Measurements from ENCODE around the gene EHMT1. TPM values are rescaled to one million over a fixed set of nuclear protein-coding genes. Genes with fewer than 3 reads are reported as not detected.

EHMT1 gene
- total and polyA plus RNA-seq, 2 of the 13 experiments (the other 11 are each of a cell fraction or from before 2014, with no cell fraction given) = 23.0 to 27.1 TPM

GRCh38 chr9:137777761-137778160 is 159.0 kb downstream of the EHMT1 start:
- H3K27me3 ChIP-seq (ENCODE audit: control insufficient read depth in 1 of 2, insufficient read depth in 2 of 2, low read length in 2 of 2) = no peaks in the 10 kb centered on the region
- 97% methylated on average over 20 of the region's 20 CpGs for WGBS (ENCODE audit: low lambda C conversion rate)
- H3K9ac ChIP-seq (ENCODE audit: insufficient read depth, low read depth, low read length) = no peak overlapping the region
- H3K36me3 ChIP-seq (replicated peaks in 1 of 2; ENCODE audit: control insufficient read depth in 1 of 2, insufficient read depth in 2 of 2, low read length in 2 of 2) = peaks cover 38 to 62% of the 10 kb centered on the region in 2 experiments; a peak in 4 of 5 replicates
- FAIRE-seq = no peak
- H3K4me1 ChIP-seq (ENCODE audit: insufficient read depth, low read length) = no peaks in the 10 kb centered on the region
- no peak overlapping the region for H3K4me3 ChIP-seq (replicated peaks in 1 of 3; ENCODE audit: insufficient read depth in 1 of 3, low read depth in 2 of 3, low read length in 3 of 3)
- no peak overlapping the region for H3K4me2 ChIP-seq (ENCODE audit: low read depth, low read length)
- no peak overlapping the region for H2AFZ ChIP-seq (ENCODE audit: low read length)
- no peaks in the 10 kb centered on the region for H4K20me1 ChIP-seq (ENCODE audit: insufficient read depth, low read length)
- H3K9me3 ChIP-seq (ENCODE audit: low read length) = no peaks in the 10 kb centered on the region
- ChIA-PET POLR2A (no interaction called here), CTCF (ENCODE audit: low intra/inter-chr PET ratio, low total read pairs) (no interaction called here)
- intact Hi-C loops (cut with micrococcal nuclease; ENCODE audit: unreplicated experiment) (no loop called here), in situ Hi-C loops (cut with HindIII; ENCODE audit: extremely low pct_ligation_motif_present, low pct_unique_long_range_greater_than_20kb) (no loop called here)
- no peak for ATAC-seq
- DNase-seq (ENCODE audit: low spot score) = no peak
- H3K79me2 ChIP-seq (ENCODE audit: insufficient read depth, low read length) = no peaks in the 10 kb centered on the region
- no peak for TF ChIP-seq ZNF33B (CRISPR knock-in tag; IDR thresholded peaks at IDR 0.05)
- TF ChIP-seq ZNF768 (CRISPR knock-in tag; IDR thresholded peaks at IDR 0.05) = no peak
- no peak for TF ChIP-seq ZNF792 (CRISPR knock-in tag; IDR thresholded peaks at IDR 0.05)
- TF ChIP-seq ZNF670 (CRISPR knock-in tag; IDR thresholded peaks at IDR 0.05; ENCODE audit: borderline replicate concordance) = no peak
- no peak for TF ChIP-seq TCF12 (IDR thresholded peaks at IDR 0.05)
- no peak for TF ChIP-seq TCF12 (CRISPR knock-in tag; IDR thresholded peaks at IDR 0.05)
- TF ChIP-seq ZNF552 (CRISPR knock-in tag; IDR thresholded peaks at IDR 0.05; ENCODE audit: borderline replicate concordance) = no peak
- TF ChIP-seq, protein P1, sequence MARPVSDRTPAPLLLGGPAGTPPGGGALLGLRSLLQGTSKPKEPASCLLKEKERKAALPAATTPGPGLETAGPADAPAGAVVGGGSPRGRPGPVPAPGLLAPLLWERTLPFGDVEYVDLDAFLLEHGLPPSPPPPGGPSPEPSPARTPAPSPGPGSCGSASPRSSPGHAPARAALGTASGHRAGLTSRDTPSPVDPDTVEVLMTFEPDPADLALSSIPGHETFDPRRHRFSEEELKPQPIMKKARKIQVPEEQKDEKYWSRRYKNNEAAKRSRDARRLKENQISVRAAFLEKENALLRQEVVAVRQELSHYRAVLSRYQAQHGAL (CRISPR knock-in tag; IDR thresholded peaks at IDR 0.05; ENCODE audit: not compliant biosample characterization) = no peak
- TF ChIP-seq RNF219 (CRISPR knock-in tag; IDR thresholded peaks at IDR 0.05) = no peak
- TF ChIP-seq ZNF724P (CRISPR knock-in tag; IDR thresholded peaks at IDR 0.05; ENCODE audit: borderline replicate concordance) = no peak
- H3K27ac ChIP-seq (ENCODE audit: extremely low read length, insufficient read depth, low read length) = no peak overlapping the region
- no TSS peak for BruUV-seq (replicated peaks)

Measured in HepG2 (cell line).